Measurements from ENCODE around the gene FAM227B. TPM values are rescaled to one million over a fixed set of nuclear protein-coding genes. Genes with fewer than 3 reads are reported as not detected.
"Not testable (repeated sequence)": the region's sequence is repeated elsewhere in the genome, so short reads cannot be mapped to it uniquely, and the experiment has no call there.

The FAM227B gene
- total RNA-seq, 1 experiment from 2014 or later, result 2.3 TPM

GRCh38 chr15:49410641-49411040 is 210.0 kb downstream of the FAM227B start:
- Histone ChIP-seq H3K36me3 (ENCODE audit: control insufficient read depth, insufficient read depth, low read length) (no peaks in the 10 kb centered on the region), H3K4me3 (ENCODE audit: low read depth, low read length) (no peak overlapping the region), H3K27me3 (replicated peaks; ENCODE audit: control insufficient read depth, insufficient read depth, low read length) (no peaks in the 10 kb centered on the region), H3K9me3 (no peaks in the 10 kb centered on the region), H3K4me1 (no peaks in the 10 kb centered on the region)
- Mint-ChIP-seq H3K4me3 (ENCODE audit: unreplicated experiment) (no peak overlapping the region), H3K27ac (ENCODE audit: unreplicated experiment) (no peak overlapping the region), H3K27me3 (ENCODE audit: insufficient read depth, unreplicated experiment) (peaks cover 10% of the 10 kb centered on the region), H3K36me3 (ENCODE audit: insufficient read depth, unreplicated experiment) (no peaks in the 10 kb centered on the region), H3K9me3 (ENCODE audit: unreplicated experiment) (no peaks in the 10 kb centered on the region), H3K4me1 (ENCODE audit: low read depth, unreplicated experiment) (no peaks in the 10 kb centered on the region)
- DNase-seq, result no peak
- no peak for TF ChIP-seq CTCF (IDR thresholded peaks at IDR 0.05; ENCODE audit: insufficient read depth in 1 of 2, low read depth in 1 of 2, low read length in 1 of 2, severe bottlenecking in 1 of 2, unreplicated experiment in 1 of 2)
- ChIA-PET CTCF (no interaction called here), POLR2A (no interaction called here)
- no TSS peak for BruUV-seq (replicated peaks)
- intact Hi-C loops (cut with micrococcal nuclease; ENCODE audit: unreplicated experiment), result no loop called here

GRCh38 chr15:49406352-49407118 is 214.1 kb downstream of the FAM227B start:
- no peaks in the 10 kb centered on the region for H3K4me1 Mint-ChIP-seq (ENCODE audit: low read depth, unreplicated experiment)
- no TSS peak for BruUV-seq (replicated peaks)
- no peak for TF ChIP-seq CTCF (IDR thresholded peaks at IDR 0.05; ENCODE audit: insufficient read depth in 1 of 2, low read depth in 1 of 2, low read length in 1 of 2, severe bottlenecking in 1 of 2, unreplicated experiment in 1 of 2)
- no peaks in the 10 kb centered on the region for H3K4me1 ChIP-seq
- no peak for DNase-seq
- H3K27ac Mint-ChIP-seq (ENCODE audit: unreplicated experiment), result no peak overlapping the region
- POLR2A ChIA-PET, result no interaction called here
- H3K9me3 Mint-ChIP-seq (ENCODE audit: unreplicated experiment), result no peaks in the 10 kb centered on the region
- H3K4me3 Mint-ChIP-seq (ENCODE audit: unreplicated experiment), result no peak overlapping the region
- CTCF ChIA-PET, result no interaction called here
- peaks cover 9% of the 10 kb centered on the region for H3K27me3 Mint-ChIP-seq (ENCODE audit: insufficient read depth, unreplicated experiment)
- intact Hi-C loops (cut with micrococcal nuclease; ENCODE audit: unreplicated experiment), result no loop called here
- no peaks in the 10 kb centered on the region for H3K9me3 ChIP-seq
- H3K36me3 ChIP-seq (ENCODE audit: control insufficient read depth, insufficient read depth, low read length), result no peaks in the 10 kb centered on the region
- no peaks in the 10 kb centered on the region for H3K27me3 ChIP-seq (replicated peaks; ENCODE audit: control insufficient read depth, insufficient read depth, low read length)
- H3K36me3 Mint-ChIP-seq (ENCODE audit: insufficient read depth, unreplicated experiment), result no peaks in the 10 kb centered on the region
- no peak overlapping the region for H3K4me3 ChIP-seq (ENCODE audit: low read depth, low read length)

GRCh38 chr15:49402515-49403296 is 217.9 kb downstream of the FAM227B start:
- H3K9me3 Mint-ChIP-seq (ENCODE audit: unreplicated experiment); DNase-seq; H3K27ac Mint-ChIP-seq (ENCODE audit: unreplicated experiment); H3K36me3 Mint-ChIP-seq (ENCODE audit: insufficient read depth, unreplicated experiment); H3K27me3 ChIP-seq (replicated peaks; ENCODE audit: control insufficient read depth, insufficient read depth, low read length); H3K4me1 Mint-ChIP-seq (ENCODE audit: low read depth, unreplicated experiment); intact Hi-C loops (cut with micrococcal nuclease; ENCODE audit: unreplicated experiment); POLR2A ChIA-PET; H3K4me3 ChIP-seq (ENCODE audit: low read depth, low read length); BruUV-seq (replicated peaks); H3K4me1 ChIP-seq; H3K4me3 Mint-ChIP-seq (ENCODE audit: unreplicated experiment); H3K27me3 Mint-ChIP-seq (ENCODE audit: insufficient read depth, unreplicated experiment); CTCF ChIA-PET; H3K9me3 ChIP-seq; H3K36me3 ChIP-seq (ENCODE audit: control insufficient read depth, insufficient read depth, low read length): not testable (repeated sequence)

Data from Caco-2 (cell line).